ENCODE data around the gene CCDC116.

DNA sequence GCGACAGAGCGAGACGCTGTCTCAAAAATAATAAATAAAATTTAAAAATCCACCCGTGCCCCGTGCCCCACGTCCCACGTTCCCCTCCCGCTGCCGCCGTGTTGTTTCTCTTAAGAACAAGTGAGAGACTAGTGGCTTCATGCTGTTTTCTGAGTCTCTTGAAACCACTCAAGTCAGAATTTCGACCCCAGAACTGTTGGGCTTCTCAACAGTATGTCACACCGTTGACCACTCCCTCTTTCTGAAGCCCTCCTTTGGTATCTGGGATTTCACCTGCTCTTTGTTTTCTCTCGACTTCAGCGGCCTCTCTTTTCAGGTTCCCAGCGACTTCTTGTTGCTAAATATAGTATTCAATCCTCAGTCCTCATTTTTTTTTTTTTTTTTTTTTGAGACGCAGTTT, 34.2 kb downstream of the CCDC116 start:
- TF ChIP-seq, protein P1, sequence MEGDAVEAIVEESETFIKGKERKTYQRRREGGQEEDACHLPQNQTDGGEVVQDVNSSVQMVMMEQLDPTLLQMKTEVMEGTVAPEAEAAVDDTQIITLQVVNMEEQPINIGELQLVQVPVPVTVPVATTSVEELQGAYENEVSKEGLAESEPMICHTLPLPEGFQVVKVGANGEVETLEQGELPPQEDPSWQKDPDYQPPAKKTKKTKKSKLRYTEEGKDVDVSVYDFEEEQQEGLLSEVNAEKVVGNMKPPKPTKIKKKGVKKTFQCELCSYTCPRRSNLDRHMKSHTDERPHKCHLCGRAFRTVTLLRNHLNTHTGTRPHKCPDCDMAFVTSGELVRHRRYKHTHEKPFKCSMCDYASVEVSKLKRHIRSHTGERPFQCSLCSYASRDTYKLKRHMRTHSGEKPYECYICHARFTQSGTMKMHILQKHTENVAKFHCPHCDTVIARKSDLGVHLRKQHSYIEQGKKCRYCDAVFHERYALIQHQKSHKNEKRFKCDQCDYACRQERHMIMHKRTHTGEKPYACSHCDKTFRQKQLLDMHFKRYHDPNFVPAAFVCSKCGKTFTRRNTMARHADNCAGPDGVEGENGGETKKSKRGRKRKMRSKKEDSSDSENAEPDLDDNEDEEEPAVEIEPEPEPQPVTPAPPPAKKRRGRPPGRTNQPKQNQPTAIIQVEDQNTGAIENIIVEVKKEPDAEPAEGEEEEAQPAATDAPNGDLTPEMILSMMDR (IDR thresholded peaks at IDR 0.05), result no peak
- no peak for TF ChIP-seq POLR2A (IDR thresholded peaks at IDR 0.05)
